C1 segment of cervical spinal cord (tissue), 14 donors: ENCODE results near the gene GPR35.
"Not testable (repeated sequence)": the region's sequence is repeated elsewhere in the genome, so short reads cannot be mapped to it uniquely, and the experiment has no call there.

Experiments used
- DNase-seq, 14 donors: peaks; one replicate each; lab custom pipeline; 2025; lab: John Stamatoyannopoulos, UW

The GPR35 gene

GRCh38 chr2:240655931-240656886, 30.9 kb downstream of the GPR35 start:
- DNase-seq = no peak

- not testable (repeated sequence) for DNase-seq
These were observed 34.6 kb downstream of the GPR35 start for GRCh38 chr2:240659883-240660282.

GRCh38 chr2:240662681-240663080, 37.4 kb downstream of the GPR35 start:
- DNase-seq = no peak

- no peak for DNase-seq
These were observed 38.4 kb downstream of the GPR35 start for GRCh38 chr2:240663546-240664190.

GRCh38 chr2:240664622-240665021, 39.3 kb downstream of the GPR35 start:
- no peak for DNase-seq

GRCh38 chr2:240670402-240670801, 45.1 kb downstream of the GPR35 start:
- DNase-seq = no peak

- DNase-seq = no peak
These were observed 45.7 kb downstream of the GPR35 start for GRCh38 chr2:240670950-240671349.

- no peak for DNase-seq
These were observed 46.9 kb downstream of the GPR35 start for GRCh38 chr2:240672076-240672700.

GRCh38 chr2:240672701-240673190, 47.5 kb downstream of the GPR35 start:
- no peak for DNase-seq

GRCh38 chr2:240674461-240675184, 49.3 kb downstream of the GPR35 start:
- DNase-seq = not testable (repeated sequence)

- not testable (repeated sequence) for DNase-seq
These were observed 50.1 kb downstream of the GPR35 start for GRCh38 chr2:240675345-240675744.

- DNase-seq = not testable (repeated sequence)
These were observed 52.8 kb downstream of the GPR35 start for GRCh38 chr2:240678043-240678442.

GRCh38 chr2:240678909-240679308, 53.6 kb downstream of the GPR35 start:
- not testable (repeated sequence) for DNase-seq

- DNase-seq = not testable (repeated sequence)
These were observed 54.9 kb downstream of the GPR35 start for GRCh38 chr2:240680185-240680584.
